HG03354 (cell line): ENCODE measurements around the gene BEAN1.

Source experiments
- ATAC-seq: cut with Tn5 transposase; IDR thresholded peaks from one replicate; pipeline ENCODE4 v1.9.1; 2021; ENCODE audit warnings: mild to moderate bottlenecking; ENCODE audit not compliant: unreplicated experiment, poor library complexity, severe bottlenecking

BEAN1 gene

DNA sequence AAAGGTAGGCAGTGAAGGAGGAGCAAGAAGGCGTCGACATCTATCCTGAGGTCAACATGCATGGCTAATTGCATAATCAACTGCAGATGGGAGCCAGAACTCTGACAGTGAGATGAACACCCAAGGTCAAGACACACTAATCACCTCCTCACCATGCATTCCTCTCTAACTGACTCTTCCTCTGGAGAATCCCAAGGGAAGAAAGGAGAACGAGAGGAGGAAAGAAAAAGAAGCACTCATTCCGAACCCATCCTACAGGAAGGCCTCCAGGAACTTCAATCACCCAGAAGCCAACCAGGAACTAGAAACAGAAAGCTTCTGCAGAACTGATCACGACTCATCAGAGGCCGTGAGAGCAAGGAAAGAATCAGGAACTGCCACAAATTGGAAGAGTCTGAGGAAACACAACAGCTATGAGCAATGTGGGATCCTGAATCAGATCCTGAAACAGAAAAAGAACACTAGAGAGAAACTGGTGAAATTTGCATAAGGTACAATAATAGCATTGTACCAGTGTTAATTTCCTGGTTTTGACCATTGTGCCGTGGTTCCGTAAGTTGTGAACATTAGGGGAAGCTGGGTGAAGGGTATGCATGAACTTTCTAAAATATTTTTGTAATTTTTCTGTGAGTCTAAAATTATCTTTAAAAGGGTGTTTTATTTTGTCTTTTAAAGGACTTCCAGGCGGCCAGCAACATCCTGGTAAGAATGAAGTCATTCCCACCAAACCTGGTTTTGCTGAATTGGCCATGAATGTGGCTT, 10.0 kb upstream of the BEAN1 start:
- ATAC-seq: no peak

DNA sequence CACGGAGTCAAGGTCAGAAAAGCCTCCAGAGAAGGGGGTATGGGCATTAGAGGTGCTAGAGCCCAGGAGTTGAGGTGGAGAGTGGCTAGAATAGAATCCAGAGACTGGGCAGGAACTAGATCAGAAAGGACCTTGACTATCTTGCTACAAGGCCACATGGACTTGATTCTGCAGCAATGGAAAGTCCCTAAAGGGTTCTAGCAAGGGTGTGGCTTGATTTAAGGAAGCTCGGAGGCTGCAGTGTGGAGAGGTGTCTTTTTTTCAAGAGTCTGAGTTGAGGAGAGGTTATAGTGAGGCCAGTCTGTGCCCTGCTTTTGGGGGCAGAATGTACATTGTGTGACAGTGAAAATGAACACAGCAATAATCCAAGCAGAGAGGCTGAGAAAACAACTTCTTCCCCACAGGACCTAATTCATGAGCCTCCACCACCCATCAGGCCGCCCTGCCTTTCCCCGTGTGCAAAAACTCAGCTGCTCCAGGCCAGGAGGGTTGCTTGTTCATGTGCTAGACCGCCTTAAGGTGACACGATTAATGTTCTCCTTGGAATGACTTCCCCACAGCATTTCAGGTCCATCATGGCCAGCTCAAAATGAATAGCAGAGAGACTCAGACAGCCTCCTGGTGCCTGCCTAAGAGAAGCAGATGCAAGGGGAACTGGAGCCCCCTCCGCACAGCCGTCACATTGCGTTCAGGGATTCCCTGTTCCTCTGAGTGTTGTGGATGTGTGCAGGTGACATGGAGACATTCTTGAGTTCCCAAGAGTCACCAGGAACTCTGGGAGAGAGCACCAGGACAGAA, 8.7 kb upstream of the BEAN1 start:
- no peak for ATAC-seq

DNA sequence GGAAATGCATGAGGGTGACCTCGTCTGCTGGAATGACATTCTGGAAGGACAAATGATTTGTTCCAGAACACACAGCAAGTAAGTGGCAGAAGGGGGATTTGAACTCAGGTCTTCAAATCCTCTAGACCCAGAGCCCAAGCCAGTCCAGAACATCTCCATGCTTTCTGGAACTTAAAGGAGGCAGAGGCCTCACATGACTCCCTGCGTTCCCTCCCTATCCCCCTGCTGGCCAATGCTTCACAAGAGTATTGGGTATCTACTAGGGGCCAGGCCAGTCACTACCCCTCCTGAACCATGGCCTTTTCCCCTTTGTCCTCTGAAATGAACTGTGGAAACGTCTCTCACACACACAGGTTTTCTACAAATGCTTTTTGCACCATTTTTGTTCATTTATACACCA, 7.6 kb upstream of the BEAN1 start:
- ATAC-seq: no peak

DNA sequence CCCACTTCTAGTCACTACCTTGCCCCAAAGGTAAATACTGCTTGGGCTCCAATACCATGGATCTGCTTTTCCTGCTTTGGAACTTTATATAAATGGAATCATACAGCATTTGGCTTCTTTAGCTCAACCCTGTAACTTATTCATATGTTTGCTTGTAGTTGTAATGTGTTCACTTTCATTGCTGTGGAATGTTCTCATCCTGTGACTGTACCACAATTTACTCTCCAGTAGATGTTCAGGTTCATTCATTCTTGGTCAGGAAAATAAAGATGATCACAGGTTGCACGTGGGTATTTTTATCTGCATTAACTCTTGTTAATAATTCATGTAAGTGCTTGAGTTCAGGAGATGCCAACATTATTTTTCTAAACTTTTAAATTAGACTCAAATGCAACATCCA, 6.7 kb upstream of the BEAN1 start:
- no peak for ATAC-seq

DNA sequence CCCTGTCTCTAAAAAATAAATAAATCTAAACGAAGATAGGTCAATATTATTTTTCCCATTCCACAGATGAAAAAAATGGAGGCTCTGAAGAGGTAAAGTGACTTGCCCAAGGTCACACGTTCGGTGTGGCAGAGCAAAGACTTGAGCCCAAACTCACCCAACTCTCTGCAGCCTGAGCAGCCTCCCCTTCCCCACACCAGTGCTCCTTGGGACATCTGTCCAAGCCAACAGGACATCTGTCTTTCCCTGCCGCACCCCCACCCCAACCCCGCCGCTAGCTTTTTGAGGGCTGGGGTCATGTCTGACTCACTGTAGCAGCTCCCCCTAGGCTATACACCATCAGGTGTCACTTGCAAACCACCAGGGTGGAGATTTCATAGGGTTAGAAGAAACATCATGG, 5.2 kb upstream of the BEAN1 start:
- ATAC-seq: no peak

DNA sequence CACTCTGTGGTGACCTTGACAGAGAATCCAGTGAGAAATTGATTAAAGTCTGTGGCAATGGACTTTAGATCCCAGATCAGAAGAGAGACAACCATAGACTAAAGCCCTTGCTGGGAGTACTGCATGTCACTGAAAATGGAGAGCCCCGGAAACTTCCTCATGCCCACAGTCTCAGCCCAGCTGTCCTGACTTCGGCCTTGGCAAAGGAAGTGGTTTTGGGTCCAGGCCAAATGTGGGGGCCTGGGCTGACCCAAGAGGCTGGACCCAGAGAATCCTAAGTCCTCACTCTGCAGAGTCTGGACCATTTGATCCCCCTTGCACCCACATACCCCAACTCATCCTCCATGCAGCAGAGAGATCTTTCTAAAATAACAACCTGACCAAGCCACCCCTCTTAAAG, 4.7 kb upstream of the BEAN1 start:
- ATAC-seq: no peak

DNA sequence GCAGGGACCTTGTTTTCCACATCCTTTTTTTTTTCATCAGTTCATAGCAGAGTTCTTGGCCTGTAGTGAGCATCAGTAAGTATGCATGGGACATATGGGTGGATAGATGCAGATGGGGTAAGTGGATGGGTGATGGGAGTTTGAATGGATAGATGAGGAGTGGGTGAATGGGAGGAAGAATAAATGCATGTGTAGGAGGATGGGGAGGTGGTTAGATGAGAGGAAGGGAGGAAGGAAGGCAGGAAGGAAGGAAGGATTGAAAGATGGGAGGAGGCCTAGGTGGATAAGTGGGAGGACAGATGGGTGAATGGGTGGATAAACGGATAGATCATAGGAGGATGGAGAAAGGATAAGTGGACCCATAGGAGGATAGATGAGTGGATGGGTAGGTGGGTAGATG, 3.9 kb upstream of the BEAN1 start:
- no peak for ATAC-seq

DNA sequence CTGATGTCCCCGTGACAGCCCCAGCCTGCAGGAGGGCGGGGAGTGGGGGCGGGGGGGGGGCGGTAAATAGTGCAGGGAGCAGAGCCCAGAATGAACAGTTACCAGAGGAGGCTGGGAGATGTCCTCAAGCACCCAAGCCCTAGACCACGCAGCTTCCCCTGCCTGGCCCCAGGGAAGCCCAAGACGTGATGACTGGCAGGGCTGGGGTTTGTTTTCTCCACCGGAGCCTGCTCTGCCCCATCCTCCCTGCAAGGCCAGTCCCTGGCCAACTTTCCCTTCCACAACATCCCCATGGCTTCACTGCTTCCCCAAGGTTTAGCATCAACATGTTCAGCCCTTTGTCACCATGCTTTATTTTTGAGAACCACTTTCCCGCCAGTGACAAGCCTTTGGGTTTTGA, 1.4 kb upstream of the BEAN1 start:
- no peak for ATAC-seq

DNA sequence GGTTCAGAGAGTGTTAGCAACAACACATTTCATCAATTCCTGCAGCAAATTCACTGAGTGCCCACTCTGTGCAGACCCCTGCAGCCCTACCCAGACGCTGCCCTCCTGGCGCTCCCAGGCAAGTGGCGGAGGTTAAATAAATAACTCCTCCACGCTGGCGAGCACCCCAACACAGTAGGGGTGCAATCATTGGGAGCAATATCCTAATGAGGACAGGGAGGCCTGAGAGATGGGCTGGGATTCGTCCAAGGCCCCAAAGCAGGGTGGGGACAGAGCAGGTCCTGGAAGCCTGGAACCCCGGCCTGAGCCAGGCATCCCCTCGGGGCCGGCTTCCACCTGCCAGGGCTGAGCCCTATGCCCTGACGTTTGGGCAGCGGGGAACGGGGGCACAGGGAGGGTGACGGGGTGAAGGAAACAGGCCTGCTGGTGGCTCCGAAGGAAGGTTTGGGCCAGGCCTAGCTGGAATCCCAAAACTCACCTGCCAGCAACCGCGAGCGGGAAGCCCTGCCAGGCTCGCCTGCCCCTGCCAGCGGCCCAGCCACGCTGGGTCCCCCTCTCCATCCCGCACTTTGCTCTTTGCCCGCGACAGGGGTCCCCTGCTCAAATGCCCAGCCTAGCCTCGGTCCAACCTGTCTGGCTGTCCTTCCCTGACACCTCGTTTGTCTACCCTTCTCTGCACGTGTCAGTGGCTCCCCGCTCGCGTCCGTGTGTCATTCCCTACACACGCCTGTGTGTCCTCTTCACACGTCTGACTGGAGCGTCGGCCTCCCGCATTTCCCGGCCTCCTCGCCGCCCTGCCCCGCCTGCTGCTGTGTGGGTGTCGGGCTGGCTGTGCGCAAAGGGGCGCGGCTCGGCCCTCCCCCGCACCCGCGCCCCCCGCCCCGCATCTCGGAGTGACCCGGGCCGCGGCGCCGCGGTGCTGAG, 721 bp upstream of the BEAN1 start:
- ATAC-seq: no peak

DNA sequence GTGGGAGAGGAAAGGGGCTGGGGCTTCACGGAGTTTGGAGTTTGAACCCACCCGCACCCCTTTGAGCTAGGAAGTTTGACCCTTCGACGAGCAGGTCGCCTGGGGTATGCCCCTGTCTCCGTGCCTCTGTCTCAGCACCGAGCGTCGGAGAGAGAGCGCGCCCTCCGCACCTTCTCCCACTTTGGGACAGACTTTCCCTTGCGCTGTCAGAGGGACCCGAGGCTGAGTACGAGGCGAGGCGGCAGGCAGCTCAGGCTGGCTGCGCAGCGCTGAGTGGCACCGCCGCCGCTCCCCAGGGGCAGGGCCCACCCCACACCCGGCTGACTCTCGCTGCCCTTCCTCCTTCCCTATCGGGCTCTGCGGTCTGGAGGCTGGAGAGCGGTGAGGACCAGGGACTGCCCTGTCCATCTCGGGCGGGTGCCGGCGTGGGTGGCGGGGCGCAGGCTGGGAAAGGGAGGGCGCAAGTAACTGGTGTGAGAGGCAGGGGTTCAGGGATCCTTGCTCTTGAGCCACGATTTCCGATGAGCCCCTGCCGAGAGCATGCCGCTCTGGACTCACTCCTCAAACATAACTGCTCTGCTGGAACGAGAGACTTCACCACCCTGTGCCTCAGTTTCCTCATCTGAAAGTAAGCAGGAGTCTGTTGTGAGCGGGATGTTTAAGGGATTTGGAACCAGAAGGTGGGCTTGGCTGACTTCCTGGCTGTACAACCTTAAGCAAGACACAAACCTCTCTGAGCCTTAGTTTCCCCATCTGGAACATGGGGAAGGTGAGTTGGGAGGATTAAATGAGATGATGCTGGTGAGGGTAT, 981 bp downstream of the BEAN1 start:
- no peak for ATAC-seq

DNA sequence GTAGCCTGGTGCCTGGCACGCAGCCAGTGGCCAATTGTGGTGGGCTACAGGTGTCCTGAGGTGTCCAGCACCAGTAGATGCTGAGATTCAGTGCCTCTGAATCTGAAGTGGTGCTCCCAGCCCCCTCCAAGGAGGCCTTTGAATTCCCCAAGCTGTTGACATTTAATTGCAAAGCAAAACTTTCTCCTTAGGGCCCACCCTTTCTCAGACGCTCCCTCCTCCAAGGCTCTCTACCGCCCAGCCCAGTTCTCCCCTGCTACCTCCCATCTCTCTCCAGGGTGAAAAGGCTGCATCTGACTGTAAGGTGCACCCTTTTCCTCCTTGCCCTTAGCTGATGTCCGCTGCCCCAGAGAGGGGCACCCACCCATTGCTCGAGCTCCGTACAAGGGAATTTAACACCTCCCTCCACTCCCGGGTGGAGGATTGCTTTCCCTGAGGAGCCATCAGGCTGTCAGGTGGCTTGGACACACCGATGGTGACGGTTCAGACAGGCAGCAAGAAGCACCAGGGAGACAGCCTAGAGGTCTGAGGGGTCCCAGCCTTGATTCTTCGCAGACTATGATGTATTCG, 1.7 kb downstream of the BEAN1 start:
- ATAC-seq: no peak

DNA sequence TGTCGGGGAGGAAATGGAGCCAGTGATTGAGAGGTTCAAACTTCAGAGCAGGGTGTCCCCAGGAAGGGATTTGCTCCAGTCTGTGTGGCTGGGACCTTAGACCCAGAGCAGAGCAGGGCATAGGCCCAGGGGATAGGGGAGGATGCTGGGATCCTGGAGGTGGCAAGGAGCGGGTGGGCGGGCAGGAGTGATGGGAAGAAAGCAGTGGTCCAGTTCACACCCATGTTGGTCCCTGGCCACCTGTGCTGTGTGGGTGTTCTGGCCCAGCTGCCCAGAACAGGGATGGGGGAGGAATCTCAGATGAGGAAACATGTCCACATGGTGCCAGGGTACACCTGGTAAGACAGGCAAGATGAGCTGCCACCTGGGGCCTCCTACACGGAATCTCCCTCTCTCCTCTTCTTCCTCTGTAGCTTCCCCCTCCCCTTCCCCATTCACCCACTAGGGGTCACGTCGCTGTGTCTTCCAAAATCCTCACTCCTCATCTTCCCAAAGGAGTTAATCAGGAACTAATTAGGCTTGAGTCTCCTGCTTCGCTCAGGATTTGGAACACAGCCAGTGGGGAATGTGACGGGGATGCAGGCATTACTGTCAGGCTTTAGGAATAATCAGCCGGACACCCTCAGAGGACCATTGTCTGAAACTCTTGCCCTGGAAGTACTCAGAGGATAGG, 2.3 kb downstream of the BEAN1 start:
- ATAC-seq: no peak

DNA sequence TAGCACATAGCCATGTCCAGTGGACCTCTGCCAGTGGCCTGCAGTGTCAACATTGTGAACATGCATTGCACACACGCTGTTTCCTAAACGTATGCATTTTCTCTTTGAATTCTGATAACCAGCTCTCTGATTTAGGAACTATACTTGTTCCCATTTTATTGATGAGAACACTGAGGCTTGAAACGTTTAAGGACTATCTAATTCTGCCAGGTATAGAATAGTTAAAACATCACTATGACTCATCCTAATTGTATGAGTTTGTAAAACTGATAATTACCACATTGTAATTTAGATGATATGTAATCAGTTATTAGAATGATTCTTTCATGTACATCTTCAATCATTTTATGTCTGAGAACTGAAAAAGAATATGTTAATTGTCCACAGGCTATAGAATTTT, 3.1 kb downstream of the BEAN1 start:
- ATAC-seq: no peak

DNA sequence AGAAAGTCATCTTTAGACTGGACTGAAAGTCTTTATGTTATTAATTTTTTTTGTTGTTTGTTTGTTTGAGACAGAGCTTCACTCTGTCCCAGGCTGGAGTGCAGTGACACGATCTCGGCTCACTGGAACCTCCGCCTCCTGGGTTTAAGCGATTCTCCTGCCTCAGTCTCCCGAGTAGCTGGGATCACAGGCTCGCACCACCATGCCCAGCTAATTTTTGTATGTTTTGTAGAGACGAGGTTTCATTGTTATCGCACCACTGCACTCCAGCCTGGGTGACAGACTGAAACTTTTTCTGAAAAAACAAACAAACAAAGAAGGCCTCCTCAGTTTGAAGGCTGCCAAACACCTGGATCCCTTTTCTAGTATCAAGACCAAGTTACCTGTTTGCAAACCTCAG, 4.7 kb downstream of the BEAN1 start:
- ATAC-seq: no peak

DNA sequence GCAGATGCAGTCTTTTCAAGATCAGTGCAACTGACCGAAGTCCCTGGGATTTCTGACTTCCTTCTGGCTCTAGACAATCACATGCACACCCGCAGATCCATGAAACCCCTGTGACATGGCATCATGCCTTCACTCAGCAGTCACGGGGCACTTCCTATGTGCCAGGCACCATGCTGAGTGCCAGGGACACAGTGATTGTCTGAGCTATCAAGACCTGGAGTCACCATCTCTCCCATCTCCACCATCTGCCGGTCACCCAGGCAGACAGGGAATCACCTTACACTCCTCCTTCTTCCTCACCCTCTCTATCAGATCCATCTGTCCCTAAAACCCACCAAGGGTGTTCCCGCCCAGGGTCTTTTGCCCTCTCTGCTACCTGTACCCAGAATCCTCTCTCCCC, 5.3 kb downstream of the BEAN1 start:
- ATAC-seq: no peak

DNA sequence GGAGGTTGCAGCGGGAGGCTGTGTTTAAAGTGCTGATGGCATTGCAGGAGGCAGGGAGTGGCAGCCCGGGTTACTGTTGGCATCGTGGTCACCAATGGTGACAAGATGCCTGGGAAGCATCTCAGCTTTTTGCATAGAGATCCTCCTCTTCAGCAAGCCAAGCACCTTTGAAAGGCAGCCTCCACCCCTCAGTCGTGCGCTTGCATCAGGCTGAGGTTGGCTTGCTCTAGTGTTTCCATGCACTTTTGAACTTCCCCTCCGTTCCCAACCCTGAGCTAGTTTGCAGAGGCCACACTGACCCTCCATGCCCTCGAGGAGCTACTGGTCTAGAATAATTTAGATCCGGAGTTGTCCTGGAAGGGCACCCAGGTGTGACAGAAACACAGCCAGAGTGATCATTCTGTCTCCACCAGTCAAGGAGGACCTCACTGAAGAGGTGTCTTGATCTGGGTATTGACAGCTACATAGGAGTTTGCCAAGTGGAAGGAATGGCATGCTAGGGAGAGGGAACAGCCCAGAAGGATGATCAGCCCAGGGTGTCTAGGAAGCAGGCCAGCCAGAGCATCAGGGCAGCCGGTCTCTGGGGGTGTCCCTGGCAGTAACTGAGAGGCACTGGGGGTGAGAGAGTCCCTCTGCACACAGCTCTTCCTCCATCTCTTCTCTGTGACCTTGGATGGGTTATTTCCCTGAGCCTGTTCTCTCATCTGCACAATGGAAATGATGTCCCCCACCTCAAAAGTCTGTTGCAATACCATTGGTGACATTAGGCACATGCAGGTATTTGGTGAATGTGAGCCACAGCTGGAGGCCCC, 7.7 kb downstream of the BEAN1 start:
- ATAC-seq: no peak

DNA sequence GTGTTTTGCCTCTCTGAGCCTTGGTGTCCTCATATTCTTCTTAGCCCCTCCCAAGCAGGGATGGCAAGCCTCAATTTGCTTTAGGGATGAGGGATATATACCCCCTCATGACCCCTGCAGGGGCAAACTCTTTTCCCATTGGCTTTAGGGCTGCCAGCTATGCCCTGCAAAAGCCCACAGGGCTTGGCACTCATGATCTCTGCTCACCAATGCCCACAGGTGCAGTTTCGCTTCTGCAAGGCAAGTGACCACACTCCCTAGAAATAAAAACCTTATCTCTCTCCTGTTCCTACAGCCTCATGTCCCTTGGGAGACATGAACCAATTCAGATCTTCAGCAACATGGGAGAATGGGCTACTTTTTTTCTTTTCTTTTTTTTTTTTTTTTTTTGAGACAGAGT, 8.8 kb downstream of the BEAN1 start:
- no peak for ATAC-seq

DNA sequence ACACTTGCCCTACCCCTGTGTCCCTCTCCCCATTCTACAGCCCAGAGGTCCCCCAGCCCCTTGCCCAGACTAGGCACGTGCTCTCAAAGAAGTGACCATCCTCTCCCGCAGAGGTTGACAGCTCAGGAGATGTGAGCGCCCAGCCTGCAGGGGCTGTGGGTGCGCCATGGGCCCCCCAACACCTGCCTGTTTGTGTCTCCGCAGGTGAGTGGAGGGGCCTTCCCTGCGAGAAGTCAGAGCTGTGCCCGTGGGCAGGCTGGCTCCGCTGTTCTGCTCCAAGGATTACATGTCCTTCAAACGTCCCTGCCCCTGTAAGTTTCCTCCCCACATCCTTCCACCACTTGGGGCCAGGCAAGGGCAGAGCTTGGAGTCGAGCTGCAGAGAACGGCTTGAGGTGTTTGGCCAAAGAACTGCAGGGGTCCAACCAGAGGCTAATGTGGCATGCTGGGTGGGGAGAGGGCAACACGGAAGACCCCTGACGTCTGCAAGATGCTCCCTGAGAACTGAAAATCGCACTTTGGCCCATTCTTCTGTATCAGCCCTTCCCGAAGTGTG, 10.4 kb downstream of the BEAN1 start:
- ATAC-seq: no peak
